ENCODE measurements around the gene FKBP1A.

GRCh38 chr20:1338096-1338495 lies 54.8 kb downstream of the FKBP1A start:
- no peak for TF ChIP-seq CTCF (IDR thresholded peaks at IDR 0.05; ENCODE audit: poor library complexity)
- no peak for TF ChIP-seq EZH2 (IDR thresholded peaks at IDR 0.05; ENCODE audit: borderline replicate concordance)

Measured in hepatocyte (in vitro differentiated cells).